A549 (cell line): ENCODE data around the gene TTC33. TPM values are rescaled to one million over a fixed set of nuclear protein-coding genes. Genes with fewer than 3 reads are reported as not detected.

Source experiments
- ATAC-seq, 2 experiments: fragments of 200-7000 bp in 1 of 2; fragments of >200 bp in 1 of 2; cut with Nextera tagmentation in 1 of 2; cut with Tn5 transposase in 1 of 2; 3 replicates each; pipeline versions ENCODE4 v1.8.0 to v1.9.1; 2018 to 2020; ENCODE audit warnings: mild to moderate bottlenecking in 1 of 2, moderate library complexity in 1 of 2
- CTCF ChIA-PET: fragments of 300-600 bp; sonication (Branson Sonifier 250); formaldehyde crosslinking; extraction: SDS; loops from one replicate; lab custom pipeline; 2021; ENCODE audit warnings: antibody characterized with exemption, inconsistent platforms; lab: Yijun Ruan, JAX
- POLR2A ChIA-PET: fragments of 350-600 bp; formaldehyde crosslinking; extraction: SDS; loops from one replicate; lab custom pipeline; 2021; ENCODE audit warnings: antibody characterized with exemption, inconsistent platforms; lab: Yijun Ruan, JAX
- DNase-seq, 2 experiments: peaks; one replicate each; pipeline versions ENCODE4 v3.0.0 to v3.0.0-alpha.2; 2011 to 2016; ENCODE audit warnings: low read depth in 1 of 2, low spot score in 1 of 2
- FAIRE-seq: peaks from 2 replicates; lab custom pipeline; 2011; peaks lifted over from hg19 to GRCh38; lab: Jason Lieb, UNC
- H3K27ac ChIP-seq, 2 experiments: fragments of >200 bp; sonication (Bioruptor Twin); formaldehyde crosslinking; 3 replicates each; pipeline ENCODE4 v1.5.1; 2016 to 2017
- H3K4me1 ChIP-seq: fragments of >200 bp; sonication (Bioruptor Twin); formaldehyde crosslinking; 3 replicates; pipeline ENCODE4 v1.6.1; 2016
- H3K4me2 ChIP-seq: fragments of >200 bp; sonication (Bioruptor Twin); formaldehyde crosslinking; 3 replicates; pipeline ENCODE4 v1.6.1; 2016
- H3K4me3 ChIP-seq: fragments of >200 bp; sonication (Bioruptor Twin); formaldehyde crosslinking; 3 replicates; pipeline ENCODE4 v1.5.1; 2016
- H3K9me3 ChIP-seq: fragments of >200 bp; sonication (Bioruptor Twin); formaldehyde crosslinking; 3 replicates; pipeline ENCODE4 v1.6.1; 2016
- BHLHE40 ChIP-seq: IDR thresholded peaks from 2 replicates; pipeline ENCODE4 v1.6.1; 2012; ENCODE audit warnings: low read depth, low read length, inconsistent platforms
- CEBPB ChIP-seq, 2 experiments: fragments of >200 bp in 1 of 2; sonication (Bioruptor Twin) in 1 of 2; formaldehyde crosslinking in 1 of 2; IDR thresholded peaks; 2 replicates each; pipeline ENCODE4 v1.6.1; 2012 to 2016
- CHD4 ChIP-seq: fragments of 200-600 bp; sonication (generic); IDR thresholded peaks from 2 replicates; pipeline ENCODE4 v1.6.1; 2016; ENCODE audit warnings: antibody characterized with exemption, mild to moderate bottlenecking, borderline replicate concordance
- EHF ChIP-seq: fragments of 250-450 bp; sonication (Bioruptor Pico); IDR thresholded peaks from 2 replicates; pipeline ENCODE4 v1.5.0; 2020; ENCODE audit warnings: mild to moderate bottlenecking
- EP300 ChIP-seq, 2 experiments: fragments of >200 bp; sonication (Bioruptor Twin); formaldehyde crosslinking; IDR thresholded peaks; 2 replicates in 1 of 2; 3 replicates in 1 of 2; pipeline ENCODE4 v1.6.1; 2016 to 2017
- ESRRA ChIP-seq: fragments of 150-350 bp; IDR thresholded peaks from 2 replicates; pipeline ENCODE4 v1.6.1; 2014; ENCODE audit warnings: mild to moderate bottlenecking, low read length, borderline replicate concordance
- FOSL2 ChIP-seq, 2 experiments: fragments of 450-650 bp in 1 of 2; fragments of >200 bp in 1 of 2; sonication (Bioruptor Twin) in 1 of 2; formaldehyde crosslinking; IDR thresholded peaks; 2 replicates each; pipeline versions ENCODE4 v1.5.0 to v1.6.1; 2016 to 2020; ENCODE audit warnings: mild to moderate bottlenecking in 1 of 2, moderate library complexity in 1 of 2
- HEYL ChIP-seq: fragments of 250-450 bp; sonication (Bioruptor Pico); IDR thresholded peaks from 2 replicates; pipeline ENCODE4 v1.8.0; 2021; ENCODE audit warnings: mild to moderate bottlenecking, moderate library complexity
- HOXB13 ChIP-seq: fragments of 250-450 bp; sonication (Bioruptor Pico); IDR thresholded peaks from 2 replicates; pipeline ENCODE4 v1.5.0; 2020; ENCODE audit warnings: low read depth, mild to moderate bottlenecking, moderate library complexity
- JUN ChIP-seq, 2 experiments: fragments of >200 bp; sonication (Bioruptor Twin); formaldehyde crosslinking; IDR thresholded peaks; 2 replicates in 1 of 2; 3 replicates in 1 of 2; pipeline ENCODE4 v1.6.1; 2016 to 2017
- JUNB ChIP-seq: fragments of >200 bp; sonication (Bioruptor Twin); formaldehyde crosslinking; IDR thresholded peaks from 2 replicates; pipeline ENCODE4 v1.6.1; 2016
- KDM1A ChIP-seq: fragments of 200-600 bp; sonication (generic); IDR thresholded peaks from 2 replicates; pipeline ENCODE4 v1.6.1; 2016; ENCODE audit warnings: low read depth, mild to moderate bottlenecking
- MYC ChIP-seq: IDR thresholded peaks from 2 replicates; pipeline ENCODE4 v1.6.1; 2012; ENCODE audit warnings: mild to moderate bottlenecking, inconsistent platforms, low read length, improper control_type of control experiment, borderline replicate concordance
- POLR2A ChIP-seq: IDR thresholded peaks from 2 replicates; pipeline ENCODE4 v1.6.1; 2012; ENCODE audit warnings: mild to moderate bottlenecking, low read length
- RAD21 ChIP-seq, 2 experiments: fragments of >200 bp in 1 of 2; sonication (Bioruptor Twin) in 1 of 2; formaldehyde crosslinking in 1 of 2; IDR thresholded peaks in 1 of 2; conservative IDR thresholded peaks in 1 of 2; 2 replicates in 1 of 2; 3 replicates in 1 of 2; pipeline ENCODE4 v1.6.1; 2012 to 2018; ENCODE audit warnings: inconsistent platforms in 1 of 2
- RNF2 ChIP-seq: fragments of 200-600 bp; sonication (generic); IDR thresholded peaks from 2 replicates; pipeline ENCODE4 v1.6.1; 2016; ENCODE audit warnings: low read depth, mild to moderate bottlenecking, antibody characterized with exemption, moderate library complexity, borderline replicate concordance
- SMC3 ChIP-seq: fragments of >200 bp; sonication (Bioruptor Twin); formaldehyde crosslinking; IDR thresholded peaks from 3 replicates; pipeline ENCODE4 v1.6.1; 2018; ENCODE audit warnings: inconsistent platforms
- SREBF2 ChIP-seq: fragments of 450-650 bp; IDR thresholded peaks from 2 replicates; pipeline ENCODE4 v1.6.1; 2014; ENCODE audit warnings: mild to moderate bottlenecking, moderate library complexity
- ZFP36 ChIP-seq: fragments of 450-650 bp; IDR thresholded peaks from 2 replicates; pipeline ENCODE4 v1.6.1; 2014; ENCODE audit warnings: borderline replicate concordance; ENCODE audit not compliant: partially characterized antibody
- WGBS: methylation state at CpG from one replicate; pipeline ENCODE4 v1.1.6; 2017; ENCODE audit errors: missing lambda C conversion rate; 5-methylcytosine and 5-hydroxymethylcytosine counted together
- polyA plus RNA-seq, 4 experiments: library from polyadenylated mRNA; depleted of rRNA in 3 of 4; stranded (reverse); fragments of >200 nt; fragmentation: RNase III in 1 of 4; extraction: RNeasy Plus Mini Kit Qiagen cat#74134 plus additional on column Dnase treatment in 1 of 4; gene quantifications; 2 replicates in 3 of 4; 3 replicates in 1 of 4; pipeline ENCODE4 v1.2.3, GENCODE V29; 2011 to 2017
- TF ChIP-seq, protein P1 (sequence below): IDR thresholded peaks from 2 replicates; pipeline ENCODE4 v1.6.1; 2012
- TF ChIP-seq, protein P2 (sequence below): IDR thresholded peaks from 2 replicates; pipeline ENCODE4 v1.6.1; 2012
- TF ChIP-seq, protein P3 (sequence below): fragments of >200 bp; sonication (Bioruptor Twin); formaldehyde crosslinking; IDR thresholded peaks from 3 replicates; pipeline ENCODE4 v1.5.1; 2016

TTC33 gene
- polyA plus RNA-seq, 2 of the 4 experiments (the other 2 are of a cell fraction), result 17.1 to 19.8 TPM

DNA sequence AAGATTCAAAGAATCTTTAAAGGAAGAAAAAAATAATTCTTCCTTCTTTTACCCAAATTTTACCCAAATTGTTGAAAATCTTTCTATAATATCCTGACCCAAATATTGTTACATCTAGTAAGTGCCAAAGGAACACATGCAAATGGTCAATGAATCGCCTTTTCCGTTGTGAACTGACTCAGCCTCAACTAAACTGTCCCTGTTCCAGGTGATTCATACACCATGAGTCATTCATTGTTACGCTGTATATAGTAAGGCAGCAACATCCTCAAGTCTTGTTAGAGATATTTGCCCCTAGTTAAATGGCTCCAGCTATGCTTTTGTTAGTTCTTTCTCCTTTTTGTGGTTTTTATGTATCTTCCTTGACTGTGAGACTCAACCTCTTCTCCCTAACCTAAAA is 66.3 kb downstream of the TTC33 start:
- CTCF ChIA-PET, result interaction anchor here (0.5 to 5.0 kb wide), 10 partner anchors 8 to 1110 kb away, joined by 3 to 38 read pairs (median 5); partner anchors contain the start of gene PTGER4
- TF ChIP-seq HOXB13 (no peak), CEBPB (IDR thresholded peaks at IDR 0.05) (0 out of 4 replicates have a peak, but pooled peaks of 1 of the 2 experiments have one; percentile 9), SMC3 (0 out of 3 replicates have a peak, but pooled peaks have one; percentile 19), JUNB (peak; percentile 90), FOSL2 (IDR thresholded peaks at IDR 0.05) (peak; percentile 95), FOSL2 (CRISPR knock-in tag; IDR thresholded peaks at IDR 0.05) (peak; percentile 99), JUN (IDR thresholded peaks at IDR 0.05) (0 out of 5 replicates have a peak, but pooled peaks of 1 of the 2 experiments have one; percentile 15), BHLHE40 (no peak)
- TF ChIP-seq, protein P1, sequence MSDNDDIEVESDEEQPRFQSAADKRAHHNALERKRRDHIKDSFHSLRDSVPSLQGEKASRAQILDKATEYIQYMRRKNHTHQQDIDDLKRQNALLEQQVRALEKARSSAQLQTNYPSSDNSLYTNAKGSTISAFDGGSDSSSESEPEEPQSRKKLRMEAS, result 0 out of 2 replicates have a peak, but pooled peaks have one; percentile 43
- TF ChIP-seq, all 56 proteins: peak for 6
- peak; percentile 90 to 92 for ATAC-seq
- Histone ChIP-seq H3K27ac (peak overlapping the region in 1 of 2 experiments; percentile 39; a peak in 1 of 6 replicates), H3K4me1 (peaks cover 29% of the 10 kb centered on the region), H3K4me3 (no peak overlapping the region), H3K4me2 (peak overlapping the region; percentile 61), H3K9me3 (no peaks in the 10 kb centered on the region)
- peak; percentile 94 for FAIRE-seq
- WGBS, result 2% methylated on average over 3 of the region's 3 CpGs
- peak; percentile 79 to 86 for DNase-seq
- POLR2A ChIA-PET, result no interaction called here

DNA sequence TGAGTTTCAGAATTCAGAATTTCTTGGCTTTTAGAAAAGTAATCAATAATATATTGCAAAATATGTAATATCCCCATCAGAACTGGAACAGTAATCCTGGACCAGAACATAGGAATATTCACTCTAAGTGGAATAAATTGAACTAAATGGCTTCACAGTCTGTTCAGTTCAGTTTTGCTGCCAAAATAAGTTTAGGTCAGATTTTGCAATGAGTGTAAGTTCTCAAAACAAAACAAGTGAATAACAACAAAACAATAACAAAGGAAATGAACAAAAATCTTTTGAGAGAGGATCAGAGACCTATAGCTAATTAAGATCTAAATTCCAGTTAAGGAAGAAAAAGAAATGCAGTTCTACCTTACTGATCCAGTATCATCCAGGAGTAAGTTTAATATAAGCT is 66.8 kb downstream of the TTC33 start:
- Histone ChIP-seq H3K4me2 (peak overlapping the region; percentile 61), H3K9me3 (no peaks in the 10 kb centered on the region), H3K27ac (peak overlapping the region in 1 of 2 experiments; percentile 39; a peak in 1 of 6 replicates), H3K4me1 (peaks cover 29% of the 10 kb centered on the region), H3K4me3 (no peak overlapping the region)
- ChIA-PET CTCF (interaction anchor here (0.5 to 5.0 kb wide), 20 partner anchors 9 to 1109 kb away, joined by 3 to 38 read pairs (median 3); partner anchors contain the start of gene PTGER4), POLR2A (no interaction called here)
- DNase-seq, result no peak
- TF ChIP-seq, protein P2, sequence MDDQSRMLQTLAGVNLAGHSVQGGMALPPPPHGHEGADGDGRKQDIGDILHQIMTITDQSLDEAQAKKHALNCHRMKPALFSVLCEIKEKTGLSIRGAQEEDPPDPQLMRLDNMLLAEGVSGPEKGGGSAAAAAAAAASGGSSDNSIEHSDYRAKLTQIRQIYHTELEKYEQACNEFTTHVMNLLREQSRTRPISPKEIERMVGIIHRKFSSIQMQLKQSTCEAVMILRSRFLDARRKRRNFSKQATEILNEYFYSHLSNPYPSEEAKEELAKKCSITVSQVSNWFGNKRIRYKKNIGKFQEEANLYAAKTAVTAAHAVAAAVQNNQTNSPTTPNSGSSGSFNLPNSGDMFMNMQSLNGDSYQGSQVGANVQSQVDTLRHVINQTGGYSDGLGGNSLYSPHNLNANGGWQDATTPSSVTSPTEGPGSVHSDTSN, result no peak
- TF ChIP-seq HEYL (CRISPR knock-in tag) (no peak), RAD21 (conservative IDR thresholded peaks at IDR 0.05 in 1 of 2, IDR thresholded peaks at IDR 0.05 in 1 of 2) (no peak), FOSL2 (IDR thresholded peaks at IDR 0.05) (no peak), FOSL2 (CRISPR knock-in tag; IDR thresholded peaks at IDR 0.05) (no peak), CHD4 (no peak), ZFP36 (no peak), KDM1A (no peak), ESRRA (no peak), SREBF2 (no peak), MYC (no peak), EP300 (IDR thresholded peaks at IDR 0.05) (no peak), EHF (CRISPR knock-in tag) (no peak), POLR2A (no peak)
- no peak for ATAC-seq
- FAIRE-seq, result no peak

DNA sequence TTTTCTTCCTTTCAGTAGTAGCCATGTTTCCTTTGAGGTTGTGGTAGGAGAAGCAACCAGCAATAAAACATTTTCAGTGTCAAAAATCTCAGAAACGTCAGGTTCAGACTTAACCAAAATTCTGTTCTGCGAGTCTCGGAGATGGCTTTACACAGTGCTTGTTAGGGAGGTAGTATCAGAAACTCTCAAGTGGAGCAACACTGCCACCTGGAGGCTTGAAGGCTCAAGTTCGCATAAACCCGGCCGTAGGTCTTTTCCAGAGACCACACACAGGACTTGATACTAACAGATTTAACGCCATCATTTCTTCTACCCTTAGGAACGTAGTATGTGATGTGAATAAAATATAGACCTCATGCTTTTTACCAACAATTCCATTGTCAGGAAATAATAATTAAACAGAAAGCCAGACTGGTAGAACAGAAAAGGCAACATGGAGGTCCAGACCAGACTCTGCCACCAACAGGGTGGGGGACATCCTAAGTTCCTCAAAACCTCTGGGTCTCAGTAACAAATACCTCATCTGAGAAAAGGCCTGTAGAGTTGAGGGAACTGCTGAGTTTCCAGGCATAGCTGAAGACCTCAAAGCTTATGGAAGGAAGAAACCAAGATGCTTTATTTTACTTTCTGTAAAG is 67.5 kb downstream of the TTC33 start:
- peak; percentile 97 for TF ChIP-seq SMC3
- TF ChIP-seq RNF2, result no peak
- peak; percentile 98 to 99 for TF ChIP-seq RAD21 (conservative IDR thresholded peaks at IDR 0.05 in 1 of 2, IDR thresholded peaks at IDR 0.05 in 1 of 2)
- TF ChIP-seq, protein P3, sequence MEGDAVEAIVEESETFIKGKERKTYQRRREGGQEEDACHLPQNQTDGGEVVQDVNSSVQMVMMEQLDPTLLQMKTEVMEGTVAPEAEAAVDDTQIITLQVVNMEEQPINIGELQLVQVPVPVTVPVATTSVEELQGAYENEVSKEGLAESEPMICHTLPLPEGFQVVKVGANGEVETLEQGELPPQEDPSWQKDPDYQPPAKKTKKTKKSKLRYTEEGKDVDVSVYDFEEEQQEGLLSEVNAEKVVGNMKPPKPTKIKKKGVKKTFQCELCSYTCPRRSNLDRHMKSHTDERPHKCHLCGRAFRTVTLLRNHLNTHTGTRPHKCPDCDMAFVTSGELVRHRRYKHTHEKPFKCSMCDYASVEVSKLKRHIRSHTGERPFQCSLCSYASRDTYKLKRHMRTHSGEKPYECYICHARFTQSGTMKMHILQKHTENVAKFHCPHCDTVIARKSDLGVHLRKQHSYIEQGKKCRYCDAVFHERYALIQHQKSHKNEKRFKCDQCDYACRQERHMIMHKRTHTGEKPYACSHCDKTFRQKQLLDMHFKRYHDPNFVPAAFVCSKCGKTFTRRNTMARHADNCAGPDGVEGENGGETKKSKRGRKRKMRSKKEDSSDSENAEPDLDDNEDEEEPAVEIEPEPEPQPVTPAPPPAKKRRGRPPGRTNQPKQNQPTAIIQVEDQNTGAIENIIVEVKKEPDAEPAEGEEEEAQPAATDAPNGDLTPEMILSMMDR, result peak; percentile 93
- ATAC-seq, result peak; percentile 96 to 97
- peaks cover 29% of the 10 kb centered on the region for H3K4me1 ChIP-seq
- H3K4me2 ChIP-seq, result peak overlapping the region; percentile 61
- H3K27ac ChIP-seq, result peak overlapping the region; percentile 47 to 68; a peak in 4 of 6 replicates
- no peak overlapping the region for H3K4me3 ChIP-seq
- CTCF ChIA-PET, result interaction anchor here (0.6 to 5.0 kb wide), 18 partner anchors 8 to 1109 kb away, joined by 3 to 38 read pairs (median 3); partner anchors contain the start of gene PTGER4
- H3K9me3 ChIP-seq, result no peaks in the 10 kb centered on the region
- FAIRE-seq, result peak; percentile 88
- POLR2A ChIA-PET, result no interaction called here
- 3% methylated on average over 8 of the region's 8 CpGs for WGBS
- DNase-seq, result peak; percentile 69 to 88
